ENCODE measurements around the gene GHRL.
A peak's percentile ranks its signal among the peaks of the same experiment; 100 is the strongest.

The GHRL gene

GRCh38 chr3:10294030-10294586 is 1.4 kb upstream of the GHRL start:
- no peak for DNase-seq

DNA sequence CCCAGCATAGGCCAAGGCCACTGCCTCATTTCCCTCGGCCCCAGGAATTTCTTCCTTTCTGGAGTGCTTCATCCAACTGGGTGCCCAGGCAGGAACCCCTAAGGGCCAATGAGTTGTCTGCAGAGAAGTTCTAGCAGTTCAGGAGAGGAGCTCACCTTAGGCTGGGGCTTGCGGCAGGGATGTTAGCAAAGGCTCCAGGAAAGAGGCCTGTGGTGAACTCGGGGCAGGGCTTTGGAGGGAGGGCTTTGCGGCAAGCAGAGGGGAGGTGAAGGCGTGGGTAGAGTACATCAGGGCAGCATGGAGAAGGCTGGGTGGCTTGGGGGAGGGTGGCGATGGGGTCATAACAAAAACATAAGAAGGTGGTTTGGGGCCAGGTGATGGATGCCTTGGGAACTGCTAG is 1.1 kb downstream of the GHRL start:
- no peak for DNase-seq

DNA sequence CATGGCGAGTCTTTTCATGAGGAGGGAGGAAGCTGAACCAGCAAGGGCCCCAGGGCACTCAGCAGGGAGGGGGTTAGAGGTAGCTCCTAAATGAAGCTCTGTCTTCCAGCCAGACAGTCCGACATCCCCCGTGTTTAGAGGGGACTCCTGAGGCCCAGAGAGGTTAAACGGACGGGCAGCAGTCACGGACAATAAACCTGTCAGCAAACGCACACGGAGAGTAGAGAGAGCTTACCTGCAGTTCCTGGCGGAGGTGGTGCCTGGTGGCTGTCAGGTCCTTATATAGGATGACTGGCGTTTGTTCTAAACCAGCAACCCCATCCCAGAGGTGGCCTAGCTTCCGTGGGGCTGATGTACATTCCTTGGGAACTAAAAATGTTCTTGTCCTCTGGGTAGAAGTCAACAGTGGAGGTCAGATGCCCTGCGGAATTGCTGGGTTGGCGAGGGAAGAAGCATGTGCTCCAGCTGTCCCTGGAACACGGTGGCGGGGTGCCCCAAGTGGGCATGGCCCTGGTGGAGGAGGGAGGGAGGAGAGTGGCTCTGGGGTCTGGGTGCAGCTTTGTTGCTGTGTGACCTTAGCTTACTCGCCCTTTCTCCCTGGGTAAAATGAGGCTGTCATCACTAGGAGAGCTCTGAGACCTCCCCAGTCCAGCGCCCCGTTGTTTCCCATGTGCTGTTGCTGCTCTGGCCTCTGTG is 2.1 kb downstream of the GHRL start:
- no peak for DNase-seq

DNA sequence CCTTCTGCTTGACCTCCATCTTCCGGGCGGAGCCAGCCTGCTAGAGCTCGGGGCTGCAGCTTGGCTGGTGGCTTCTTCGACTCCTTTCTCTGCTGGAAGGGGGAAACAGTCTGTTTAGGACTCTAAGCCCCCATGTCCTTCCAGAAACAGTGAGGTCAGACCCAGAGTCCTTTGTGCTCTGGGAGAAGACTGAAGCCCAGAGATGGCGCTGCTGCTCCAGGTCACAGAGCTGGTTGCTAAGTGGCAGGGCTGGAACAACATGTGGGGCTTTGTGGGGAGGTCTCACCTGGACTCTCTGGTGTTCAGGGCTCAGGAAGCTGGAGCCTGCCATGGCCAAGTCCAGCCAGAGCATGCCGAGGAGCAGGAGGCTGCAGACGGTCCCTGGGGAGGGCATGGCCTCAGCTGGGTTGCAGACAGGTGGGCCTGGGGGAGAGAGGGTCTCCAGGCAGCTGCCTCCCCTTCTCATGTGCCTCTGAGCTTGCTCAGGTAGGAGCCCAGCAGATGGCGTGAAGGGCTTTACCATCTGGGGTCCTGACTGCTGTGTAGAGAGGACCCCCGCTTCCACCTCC is 2.9 kb downstream of the GHRL start:
- DNase-seq, result no peak

DNA sequence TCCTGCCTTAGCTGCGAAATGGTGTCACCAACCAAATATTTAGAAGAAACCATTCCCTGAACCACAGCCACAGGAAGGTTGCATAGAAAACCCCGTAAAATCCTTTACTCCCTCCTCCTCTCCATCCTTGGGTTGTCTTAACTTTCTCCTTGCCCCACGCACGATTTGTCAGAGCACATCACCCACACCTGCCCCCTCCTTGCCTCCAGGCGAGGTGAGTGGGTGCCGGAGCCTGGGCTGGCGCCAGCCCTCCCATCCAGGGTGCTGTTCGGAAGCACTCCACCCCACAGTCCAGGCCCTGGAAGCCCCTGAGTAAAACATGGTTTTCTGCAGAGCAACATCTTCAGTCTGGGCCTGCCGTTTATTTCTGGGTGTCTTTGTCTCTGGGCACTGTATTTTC is 3.7 kb downstream of the GHRL start:
- no peak for DNase-seq

DNA sequence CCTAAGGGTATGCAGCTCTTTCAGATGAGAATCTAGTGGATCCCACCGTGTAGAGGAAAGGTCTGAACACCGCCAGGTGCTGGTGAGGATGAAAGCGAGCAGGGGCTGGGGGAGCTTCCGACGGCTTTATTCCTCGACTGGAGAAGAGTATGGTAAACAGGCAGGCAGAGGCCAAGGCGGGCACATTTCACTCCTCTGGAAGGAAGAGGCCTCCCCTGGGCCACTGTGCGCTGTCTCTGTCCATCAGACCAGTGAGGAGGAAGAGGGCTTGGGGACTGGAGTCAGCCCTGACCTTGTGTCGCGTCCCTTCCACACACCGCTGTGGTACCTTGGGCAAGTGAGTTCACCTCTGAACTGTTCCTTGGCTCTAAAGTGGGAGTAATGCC is 4.2 kb downstream of the GHRL start:
- DNase-seq, result no peak

DNA sequence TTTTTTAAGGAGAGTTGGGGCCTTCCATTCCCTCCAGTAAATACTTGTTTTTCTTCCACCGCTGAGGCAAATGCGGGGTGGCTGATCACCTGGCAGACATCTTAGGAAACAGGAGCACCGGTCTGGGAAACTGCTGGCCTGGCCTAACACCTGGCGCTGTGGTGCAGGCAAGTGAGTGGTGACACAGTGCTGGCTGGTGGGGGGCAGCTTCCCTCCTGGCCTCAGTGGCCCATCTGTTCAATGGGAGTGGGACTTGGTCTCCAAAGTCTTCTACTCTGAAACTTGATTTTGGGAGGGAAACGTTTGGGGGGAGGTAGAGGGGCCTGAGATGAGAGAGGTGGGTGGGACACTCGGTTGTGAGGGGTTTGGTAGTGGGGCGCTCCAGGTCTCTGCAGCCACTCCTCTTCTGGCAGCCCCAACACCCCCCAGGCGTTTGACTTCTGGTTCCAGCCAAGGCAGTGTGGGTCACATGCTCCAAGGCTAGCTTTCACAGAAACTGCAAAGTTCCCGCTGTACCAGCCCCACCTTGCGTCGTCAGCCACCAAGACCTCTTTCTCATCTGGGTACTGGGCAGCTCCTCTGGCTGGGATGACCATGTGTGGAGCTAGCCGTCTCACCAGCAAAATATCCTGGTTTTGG is 4.7 kb downstream of the GHRL start:
- DNase-seq, result no peak

- DNase-seq, result no peak
These were observed 6.0 kb downstream of the GHRL start for GRCh38 chr3:10286596-10287295.

DNA sequence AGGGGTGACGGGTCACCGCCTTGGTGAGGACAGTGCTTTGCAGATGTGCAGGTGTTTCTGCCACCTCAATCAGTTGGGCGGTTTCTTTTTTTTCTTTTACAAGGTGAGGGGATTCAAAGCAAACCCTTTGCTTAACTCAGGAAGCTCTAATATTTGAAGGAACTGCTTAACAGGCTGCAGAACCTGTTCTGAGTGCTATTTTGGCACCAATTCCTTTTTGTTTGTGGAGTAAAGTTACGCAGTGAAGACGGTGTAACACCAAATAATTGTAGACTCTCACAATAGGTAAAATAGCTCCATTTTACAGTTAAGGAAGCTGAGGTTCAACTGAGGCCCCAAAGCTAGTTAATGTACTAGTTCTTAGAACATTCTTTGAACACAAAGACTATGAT is 6.6 kb downstream of the GHRL start:
- DNase-seq, result no peak

- DNase-seq, result no peak
These were observed 7.2 kb downstream of the GHRL start for GRCh38 chr3:10285272-10286132.

GRCh38 chr3:10284496-10284895 is 8.3 kb downstream of the GHRL start:
- DNase-seq, result peak; percentile 33

GRCh38 chr3:10283638-10284037 is 9.1 kb downstream of the GHRL start:
- no peak for DNase-seq

DNA sequence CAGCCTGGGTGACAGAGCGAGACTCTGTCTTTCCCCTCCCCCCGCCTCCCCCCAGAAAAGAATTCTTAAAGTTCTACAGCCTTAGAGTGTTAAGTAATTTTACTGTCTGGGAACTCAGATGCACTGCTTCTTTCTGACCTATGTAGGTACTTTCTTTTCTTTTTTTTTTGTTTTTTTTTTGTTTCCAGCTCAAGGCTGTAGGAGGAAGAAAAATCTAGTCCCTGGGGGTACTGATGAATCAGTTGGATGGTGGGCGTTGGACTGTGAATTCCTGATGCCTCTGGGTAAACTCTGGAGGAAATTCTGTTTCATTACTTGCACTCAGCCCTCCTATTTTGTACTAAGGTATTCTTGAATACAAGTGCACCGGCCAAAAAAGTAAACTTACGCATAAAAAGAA is 10.8 kb downstream of the GHRL start:
- no peak for DNase-seq

- DNase-seq, result no peak
These were observed 12.2 kb downstream of the GHRL start for GRCh38 chr3:10280571-10280970.

GRCh38 chr3:10280177-10280529 is 12.6 kb downstream of the GHRL start:
- DNase-seq, result no peak

DNA sequence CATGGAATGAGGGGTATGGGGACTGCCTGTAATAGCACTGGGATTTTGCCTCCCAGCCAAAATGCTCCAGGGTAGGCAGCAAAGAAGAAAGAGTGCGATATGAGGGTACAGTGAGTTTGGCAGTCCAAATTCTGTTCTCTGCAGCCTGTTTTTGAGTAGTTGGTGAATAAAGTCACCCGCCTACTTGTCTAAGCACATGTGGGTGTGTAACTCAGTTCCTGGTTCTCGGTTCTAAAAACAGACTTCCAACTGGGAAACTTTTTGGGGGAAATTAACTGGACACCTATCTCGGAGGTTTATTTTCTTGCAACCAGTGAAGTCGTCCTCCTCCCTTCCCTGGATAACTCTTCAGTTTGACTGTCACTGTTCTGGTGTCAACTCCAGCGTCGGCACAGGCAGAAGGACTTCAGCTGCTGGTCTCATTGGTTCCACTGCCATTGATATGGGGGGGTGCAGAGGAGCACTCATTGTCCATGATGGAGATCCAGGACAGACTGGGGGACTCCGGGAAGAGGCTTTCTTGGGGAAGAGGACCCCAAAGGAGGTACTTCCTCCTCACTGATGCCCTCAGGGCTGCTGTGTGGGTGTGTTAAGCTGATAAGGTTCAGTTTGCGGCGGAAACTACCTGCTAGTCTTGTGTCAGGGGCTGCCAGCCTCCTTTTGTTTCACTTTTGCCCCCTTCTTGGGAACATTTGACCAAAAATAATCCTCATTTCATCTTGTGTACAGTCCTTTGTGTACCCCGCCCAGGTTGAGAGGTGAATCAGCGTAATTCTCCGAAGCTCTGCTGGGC is 13.2 kb downstream of the GHRL start:
- DNase-seq, result no peak

GRCh38 chr3:10278501-10278900 is 14.2 kb downstream of the GHRL start:
- no peak for DNase-seq

GRCh38 chr3:10277115-10277625 is 15.6 kb downstream of the GHRL start:
- DNase-seq, result no peak

DNA sequence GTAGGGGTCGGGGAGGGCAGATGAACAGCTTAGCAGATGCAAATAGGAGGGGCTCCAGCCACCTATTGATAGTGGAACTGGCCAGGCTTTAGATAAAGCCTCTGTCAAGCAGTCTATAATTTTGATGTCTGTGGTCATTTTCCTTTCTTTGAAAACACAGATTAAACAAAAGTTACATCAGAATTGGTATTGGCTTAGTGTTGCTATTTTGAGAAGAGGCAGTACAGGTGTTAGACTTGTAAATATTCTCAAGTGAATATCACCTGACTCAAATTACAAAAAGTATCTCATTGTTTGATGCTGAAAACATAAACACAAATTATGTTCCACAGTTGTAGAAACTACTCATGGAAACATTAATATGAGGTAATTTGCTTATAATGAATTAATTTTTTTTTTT is 18.1 kb downstream of the GHRL start:
- no peak for DNase-seq

DNA sequence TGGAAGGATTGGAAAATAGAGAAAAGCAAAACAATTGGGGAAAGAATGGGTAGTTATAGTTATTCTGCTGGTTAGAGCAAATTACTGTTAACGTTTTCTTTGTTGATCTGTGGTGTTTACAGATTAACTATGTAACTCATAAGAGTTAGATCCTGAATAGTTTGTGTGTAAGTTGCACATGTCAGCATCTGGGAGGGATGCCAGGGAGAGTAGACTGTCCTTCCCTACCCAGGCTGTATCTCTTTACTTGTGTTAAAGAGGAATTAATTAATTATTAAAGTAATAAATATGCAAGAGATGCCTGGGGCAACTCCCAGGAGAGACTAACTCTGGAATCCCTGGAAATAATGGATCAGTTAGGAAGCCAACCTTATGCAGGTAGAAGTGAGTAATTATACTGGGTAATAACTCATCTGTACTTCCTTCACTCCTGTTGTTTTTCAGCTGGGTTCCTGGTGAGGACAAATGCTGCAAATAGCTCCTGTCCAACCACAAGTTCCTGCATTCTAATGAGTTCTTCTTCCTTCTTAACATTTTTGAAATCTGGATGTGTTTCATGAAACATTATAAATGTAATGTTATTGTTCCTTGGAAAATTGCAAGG is 18.9 kb downstream of the GHRL start:
- no peak for DNase-seq

DNA sequence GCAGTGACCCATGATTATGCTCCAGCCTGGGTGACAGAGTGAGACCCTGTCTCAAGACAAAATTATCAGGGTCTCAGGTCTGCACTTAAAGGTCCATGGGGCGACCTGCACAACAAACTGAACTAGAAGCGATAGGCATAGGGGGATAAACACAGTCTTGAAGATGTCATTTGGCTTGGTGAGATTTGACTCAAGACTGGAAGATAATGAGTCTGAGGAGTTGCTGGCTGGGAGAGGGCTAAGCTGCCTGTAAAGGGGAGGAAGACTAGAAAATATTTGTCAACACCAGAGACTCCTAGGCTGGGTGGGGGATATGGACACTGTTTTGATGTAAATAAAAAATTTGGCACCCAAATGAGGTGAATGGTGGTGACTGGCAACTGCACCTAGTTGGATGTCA is 19.8 kb downstream of the GHRL start:
- DNase-seq, result no peak

Data from stimulated activated naive CD4-positive, alpha-beta T cell treated with Interleukin-2 at 50 U/mL for 16 hours (primary cell).